ENCODE measurements around the gene MACROD2.

- no peak for TF ChIP-seq CTCF (IDR thresholded peaks at IDR 0.05)
- TF ChIP-seq POLR2A (IDR thresholded peaks at IDR 0.05), result no peak
- no peak for TF ChIP-seq POLR2AphosphoS5 (IDR thresholded peaks at IDR 0.05)
- no peak for TF ChIP-seq EP300 (IDR thresholded peaks at IDR 0.05; ENCODE audit: low read depth)
Observed at GRCh38 chr20:15396900-15397299, 1401.6 kb downstream of the MACROD2 start.
